ENCODE measurements around the gene COL18A1. TPM values are rescaled to one million over a fixed set of nuclear protein-coding genes. Genes with fewer than 3 reads are reported as not detected.

The COL18A1 gene
- total RNA-seq, 1 donor from 2014 or later, result 150 TPM

DNA sequence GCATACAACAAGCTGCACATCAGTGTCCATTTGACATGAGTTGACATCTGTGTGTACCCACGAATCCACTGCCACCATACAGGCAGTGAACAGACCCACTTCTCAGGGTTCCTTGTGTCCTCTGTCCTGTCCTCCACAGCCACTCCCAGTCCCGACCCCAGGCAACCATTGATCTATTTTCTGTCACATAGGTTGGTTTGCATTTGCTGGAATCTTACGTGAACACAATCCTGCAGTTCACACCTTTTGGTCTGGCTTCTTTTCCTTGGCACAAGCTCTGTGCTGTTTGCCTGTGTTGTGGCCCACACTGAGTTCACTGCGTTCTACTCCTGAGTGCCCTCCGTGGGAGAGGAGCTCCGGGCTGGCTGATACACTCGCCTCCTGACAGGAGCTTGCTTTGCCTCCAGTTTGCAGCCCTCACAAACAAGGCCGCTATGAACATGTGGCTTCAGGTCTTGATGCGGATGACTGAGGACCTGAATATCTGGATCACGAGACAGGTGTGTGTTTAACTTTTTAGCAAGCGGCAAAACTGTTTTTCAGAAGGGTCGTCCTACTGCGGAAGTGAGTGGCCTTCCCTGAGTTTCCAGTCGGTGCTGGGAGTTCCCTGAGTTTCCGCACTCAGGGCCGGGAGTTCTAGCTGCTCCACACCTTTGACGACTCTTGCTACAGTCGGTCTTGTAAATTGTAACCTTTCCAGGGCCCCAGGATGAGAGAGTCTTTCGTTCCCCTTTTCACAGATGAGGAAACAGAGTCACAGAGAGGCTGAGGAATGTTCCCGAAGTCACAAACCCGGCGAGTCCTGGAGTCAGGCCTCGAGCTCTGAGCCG lies 13.0 kb upstream of the COL18A1 start:
- H3K27me3 Mint-ChIP-seq, result peaks cover 6% of the 10 kb centered on the region
- no peaks in the 10 kb centered on the region for H3K9me3 Mint-ChIP-seq
- TF ChIP-seq, protein P1, sequence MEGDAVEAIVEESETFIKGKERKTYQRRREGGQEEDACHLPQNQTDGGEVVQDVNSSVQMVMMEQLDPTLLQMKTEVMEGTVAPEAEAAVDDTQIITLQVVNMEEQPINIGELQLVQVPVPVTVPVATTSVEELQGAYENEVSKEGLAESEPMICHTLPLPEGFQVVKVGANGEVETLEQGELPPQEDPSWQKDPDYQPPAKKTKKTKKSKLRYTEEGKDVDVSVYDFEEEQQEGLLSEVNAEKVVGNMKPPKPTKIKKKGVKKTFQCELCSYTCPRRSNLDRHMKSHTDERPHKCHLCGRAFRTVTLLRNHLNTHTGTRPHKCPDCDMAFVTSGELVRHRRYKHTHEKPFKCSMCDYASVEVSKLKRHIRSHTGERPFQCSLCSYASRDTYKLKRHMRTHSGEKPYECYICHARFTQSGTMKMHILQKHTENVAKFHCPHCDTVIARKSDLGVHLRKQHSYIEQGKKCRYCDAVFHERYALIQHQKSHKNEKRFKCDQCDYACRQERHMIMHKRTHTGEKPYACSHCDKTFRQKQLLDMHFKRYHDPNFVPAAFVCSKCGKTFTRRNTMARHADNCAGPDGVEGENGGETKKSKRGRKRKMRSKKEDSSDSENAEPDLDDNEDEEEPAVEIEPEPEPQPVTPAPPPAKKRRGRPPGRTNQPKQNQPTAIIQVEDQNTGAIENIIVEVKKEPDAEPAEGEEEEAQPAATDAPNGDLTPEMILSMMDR (conservative IDR thresholded peaks at IDR 0.05), result no peak
- no peak for DNase-seq (ENCODE audit: extremely low spot score, unreplicated experiment)
- no peak overlapping the region for H3K4me3 Mint-ChIP-seq
- H3K4me1 Mint-ChIP-seq (ENCODE audit: unreplicated experiment), result peaks cover 12% of the 10 kb centered on the region
- no peak overlapping the region for H3K27ac Mint-ChIP-seq
- H3K36me3 Mint-ChIP-seq, result no peaks in the 10 kb centered on the region

DNA sequence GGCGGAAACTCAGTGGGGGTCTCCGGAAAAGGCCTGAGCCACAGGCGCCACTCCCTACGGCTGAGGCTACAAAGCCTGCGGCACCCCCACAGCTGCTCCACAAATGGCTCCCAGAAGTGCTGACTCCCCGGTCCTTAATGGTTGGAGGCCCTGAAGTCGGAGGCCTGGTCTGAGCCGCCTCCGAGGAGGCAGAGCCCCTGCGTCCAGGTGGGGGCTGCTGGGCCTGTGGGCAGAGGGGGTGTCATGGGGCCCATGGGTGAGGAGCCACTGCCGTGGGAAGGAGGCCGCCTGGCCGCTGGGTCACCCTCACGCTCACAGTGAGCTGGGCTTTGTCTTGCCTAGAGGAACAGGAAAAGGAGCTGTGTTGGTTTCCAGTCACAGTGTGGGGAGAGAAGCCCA lies 12.4 kb upstream of the COL18A1 start:
- TF ChIP-seq, protein P1 (conservative IDR thresholded peaks at IDR 0.05), result no peak
- Mint-ChIP-seq H3K9me3 (no peaks in the 10 kb centered on the region), H3K27me3 (peaks cover 6% of the 10 kb centered on the region), H3K27ac (no peak overlapping the region), H3K4me1 (ENCODE audit: unreplicated experiment) (peaks cover 10% of the 10 kb centered on the region), H3K36me3 (no peaks in the 10 kb centered on the region), H3K4me3 (no peak overlapping the region)
- DNase-seq (ENCODE audit: extremely low spot score, unreplicated experiment), result no peak

DNA sequence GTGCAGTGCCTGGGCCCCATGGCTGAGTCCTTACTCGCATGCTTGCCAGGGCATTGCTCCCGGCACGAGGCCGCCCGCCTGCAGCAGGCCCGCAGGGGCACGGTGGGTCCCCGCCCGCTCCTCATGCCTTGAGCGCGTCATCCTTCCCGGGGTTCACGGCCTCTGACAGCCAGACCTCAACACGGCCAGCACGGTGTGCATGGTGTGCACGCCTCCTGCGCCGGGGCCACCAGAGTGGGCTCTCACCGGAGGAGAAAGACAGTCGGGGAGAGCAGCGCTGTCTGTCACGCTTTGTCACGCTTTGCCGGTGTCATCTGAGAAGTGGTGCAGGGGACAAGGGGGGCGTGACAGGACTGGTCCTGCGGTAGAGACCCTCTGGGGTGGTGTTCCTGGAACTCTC lies 11.9 kb upstream of the COL18A1 start:
- no peak overlapping the region for H3K27ac Mint-ChIP-seq
- H3K27me3 Mint-ChIP-seq, result peaks cover 6% of the 10 kb centered on the region
- TF ChIP-seq, protein P1 (conservative IDR thresholded peaks at IDR 0.05), result no peak
- DNase-seq (ENCODE audit: extremely low spot score, unreplicated experiment), result no peak
- H3K36me3 Mint-ChIP-seq, result no peaks in the 10 kb centered on the region
- H3K4me1 Mint-ChIP-seq (ENCODE audit: unreplicated experiment), result peaks cover 10% of the 10 kb centered on the region
- no peaks in the 10 kb centered on the region for H3K9me3 Mint-ChIP-seq
- H3K4me3 Mint-ChIP-seq, result no peak overlapping the region

DNA sequence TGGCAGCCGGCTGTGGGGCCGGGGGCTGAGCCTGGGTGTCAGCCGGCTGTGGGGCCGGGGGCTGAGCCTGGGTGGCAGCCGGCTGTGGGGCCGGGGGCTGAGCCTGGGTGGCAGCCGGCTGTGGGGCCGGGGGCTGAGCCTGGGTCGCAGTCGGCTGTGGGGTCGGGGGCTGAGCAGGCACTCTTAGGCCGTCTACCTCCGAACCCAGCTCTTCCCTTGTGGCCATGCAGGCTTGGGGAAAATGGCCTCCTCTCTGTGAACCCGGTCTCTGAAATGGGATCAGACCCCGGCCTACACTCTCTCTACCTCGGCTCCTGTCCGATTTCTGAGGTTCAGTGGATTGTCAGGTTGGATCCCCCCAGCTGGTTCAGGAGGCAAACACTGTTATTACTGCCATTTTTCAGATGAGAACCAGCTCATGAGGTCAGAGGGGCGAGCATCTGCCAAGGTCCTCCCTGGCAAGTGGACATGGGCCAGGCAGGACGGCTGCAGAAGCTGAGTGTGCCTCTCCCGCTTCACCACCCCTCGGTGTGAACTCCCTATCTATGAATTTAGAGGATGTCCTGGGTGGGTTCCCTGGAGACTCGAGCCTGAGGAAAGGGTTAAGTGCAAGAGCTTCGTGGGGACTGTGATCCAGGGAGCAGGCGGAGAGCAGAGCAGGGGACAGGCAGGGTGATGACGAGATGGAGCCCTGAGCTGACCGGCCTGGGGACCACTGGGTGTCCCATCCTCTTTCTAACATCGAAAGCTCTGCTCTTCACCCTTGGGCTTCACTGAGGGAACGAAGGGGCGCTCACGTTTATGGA lies 10.9 kb upstream of the COL18A1 start:
- Mint-ChIP-seq H3K4me1 (ENCODE audit: unreplicated experiment) (peaks cover 10% of the 10 kb centered on the region), H3K9me3 (no peaks in the 10 kb centered on the region), H3K27ac (no peak overlapping the region), H3K36me3 (no peaks in the 10 kb centered on the region), H3K4me3 (no peak overlapping the region), H3K27me3 (peaks cover 6% of the 10 kb centered on the region)
- TF ChIP-seq, protein P1 (conservative IDR thresholded peaks at IDR 0.05), result no peak
- DNase-seq (ENCODE audit: extremely low spot score, unreplicated experiment), result no peak

DNA sequence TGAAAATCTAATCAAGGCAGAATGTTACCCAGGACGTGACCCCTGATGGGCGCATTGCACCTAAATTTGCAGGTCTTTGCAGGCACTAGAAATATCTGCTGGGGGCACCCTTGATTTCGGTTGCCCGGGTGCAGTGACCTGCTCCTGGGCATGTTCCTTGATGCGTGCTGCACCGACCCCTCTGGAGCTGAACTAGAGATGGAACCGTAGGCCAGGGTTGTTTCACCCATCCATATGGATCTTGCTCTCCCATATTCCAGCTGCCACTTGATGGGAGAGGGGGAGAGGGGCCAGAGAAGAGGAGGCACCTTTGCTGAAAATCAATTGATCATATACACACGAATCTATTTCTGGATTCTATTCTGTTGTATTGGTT lies 8.4 kb upstream of the COL18A1 start:
- DNase-seq (ENCODE audit: extremely low spot score, unreplicated experiment), result no peak
- TF ChIP-seq, protein P1 (conservative IDR thresholded peaks at IDR 0.05), result no peak
- Mint-ChIP-seq H3K4me1 (ENCODE audit: unreplicated experiment) (peaks cover 5% of the 10 kb centered on the region), H3K27ac (no peak overlapping the region), H3K27me3 (peaks cover 6% of the 10 kb centered on the region), H3K9me3 (no peaks in the 10 kb centered on the region), H3K4me3 (no peak overlapping the region), H3K36me3 (peaks cover 6% of the 10 kb centered on the region)
